ENCODE results near the gene NDST4.

- no peak for TF ChIP-seq ZFP37 (CRISPR knock-in tag; IDR thresholded peaks at IDR 0.05; ENCODE audit: borderline replicate concordance)
- no peak for TF ChIP-seq RBM22 (optimal IDR thresholded peaks at IDR 0.05; ENCODE audit: low read length)
- TF ChIP-seq, protein P1, sequence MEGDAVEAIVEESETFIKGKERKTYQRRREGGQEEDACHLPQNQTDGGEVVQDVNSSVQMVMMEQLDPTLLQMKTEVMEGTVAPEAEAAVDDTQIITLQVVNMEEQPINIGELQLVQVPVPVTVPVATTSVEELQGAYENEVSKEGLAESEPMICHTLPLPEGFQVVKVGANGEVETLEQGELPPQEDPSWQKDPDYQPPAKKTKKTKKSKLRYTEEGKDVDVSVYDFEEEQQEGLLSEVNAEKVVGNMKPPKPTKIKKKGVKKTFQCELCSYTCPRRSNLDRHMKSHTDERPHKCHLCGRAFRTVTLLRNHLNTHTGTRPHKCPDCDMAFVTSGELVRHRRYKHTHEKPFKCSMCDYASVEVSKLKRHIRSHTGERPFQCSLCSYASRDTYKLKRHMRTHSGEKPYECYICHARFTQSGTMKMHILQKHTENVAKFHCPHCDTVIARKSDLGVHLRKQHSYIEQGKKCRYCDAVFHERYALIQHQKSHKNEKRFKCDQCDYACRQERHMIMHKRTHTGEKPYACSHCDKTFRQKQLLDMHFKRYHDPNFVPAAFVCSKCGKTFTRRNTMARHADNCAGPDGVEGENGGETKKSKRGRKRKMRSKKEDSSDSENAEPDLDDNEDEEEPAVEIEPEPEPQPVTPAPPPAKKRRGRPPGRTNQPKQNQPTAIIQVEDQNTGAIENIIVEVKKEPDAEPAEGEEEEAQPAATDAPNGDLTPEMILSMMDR (CRISPR knock-in tag; IDR thresholded peaks at IDR 0.05) = no peak
- TF ChIP-seq, protein P2, sequence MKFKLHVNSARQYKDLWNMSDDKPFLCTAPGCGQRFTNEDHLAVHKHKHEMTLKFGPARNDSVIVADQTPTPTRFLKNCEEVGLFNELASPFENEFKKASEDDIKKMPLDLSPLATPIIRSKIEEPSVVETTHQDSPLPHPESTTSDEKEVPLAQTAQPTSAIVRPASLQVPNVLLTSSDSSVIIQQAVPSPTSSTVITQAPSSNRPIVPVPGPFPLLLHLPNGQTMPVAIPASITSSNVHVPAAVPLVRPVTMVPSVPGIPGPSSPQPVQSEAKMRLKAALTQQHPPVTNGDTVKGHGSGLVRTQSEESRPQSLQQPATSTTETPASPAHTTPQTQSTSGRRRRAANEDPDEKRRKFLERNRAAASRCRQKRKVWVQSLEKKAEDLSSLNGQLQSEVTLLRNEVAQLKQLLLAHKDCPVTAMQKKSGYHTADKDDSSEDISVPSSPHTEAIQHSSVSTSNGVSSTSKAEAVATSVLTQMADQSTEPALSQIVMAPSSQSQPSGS (CRISPR knock-in tag; IDR thresholded peaks at IDR 0.05) = no peak
- TF ChIP-seq HNRNPUL1 (IDR thresholded peaks at IDR 0.05; ENCODE audit: low read depth, low read length) = no peak
- no peak for TF ChIP-seq ZNF777 (CRISPR knock-in tag; IDR thresholded peaks at IDR 0.05)
Measured at GRCh38 chr4:114976901-114977300, 136.5 kb downstream of the NDST4 start.
